K562 (cell line): ENCODE measurements around the gene HPX. TPM values are rescaled to one million over a fixed set of nuclear protein-coding genes. Genes with fewer than 3 reads are reported as not detected.

Experiments used
- ATAC-seq: fragments of 200-7000 bp; cut with Tn5 transposase; 3 replicates; pipeline ENCODE4 v1.9.1; 2020; ENCODE audit warnings: moderate library complexity
- BruUV-seq: library from RNA; stranded (reverse); fragments of 400-500 nt; replicated peaks from 2 replicates; lab custom pipeline; 2021; lab: Mats Ljungman, UMichigan
- CTCF ChIA-PET: fragments of 300-600 bp; formaldehyde crosslinking; extraction: SDS; loops from one replicate; lab custom pipeline; 2021; ENCODE audit warnings: low intra/inter-chr PET ratio; lab: Yijun Ruan, JAX
- POLR2A ChIA-PET: fragments of 300-600, 350-650 bp; sonication (Branson Sonifier 250); formaldehyde crosslinking; extraction: SDS; loops from one replicate; lab custom pipeline; 2021; ENCODE audit warnings: antibody characterized with exemption, inconsistent platforms; lab: Yijun Ruan, JAX
- DNase-seq, 4 experiments: peaks; one replicate each; pipeline versions ENCODE4 v3.0.0 to v3.0.0-alpha.2; 2011 to 2018; ENCODE audit warnings: low spot score in 3 of 4, mixed read lengths in 3 of 4; ENCODE audit errors: extremely low read depth in 1 of 4
- FAIRE-seq: peaks from 2 replicates; lab custom pipeline; 2011; peaks lifted over from hg19 to GRCh38; lab: Jason Lieb, UNC
- H2AFZ ChIP-seq: 2 replicates; pipeline ENCODE4 v1.6.0; 2011; ENCODE audit warnings: low read depth, low read length, control low read depth, inconsistent platforms
- H3K27ac ChIP-seq: fragments of 200-600 bp; 3 replicates; pipeline ENCODE4 v1.8.0; 2011; ENCODE audit warnings: low read depth, mild to moderate bottlenecking, control low read depth, inconsistent platforms, low read length, moderate library complexity, mixed read lengths; ENCODE audit errors: extremely low read depth
- H3K27me3 ChIP-seq, 2 experiments: fragments of 300-600 bp in 1 of 2; 2 replicates in 1 of 2; 3 replicates in 1 of 2; pipeline versions ENCODE4 v1.6.0 to v1.8.0; 2011; ENCODE audit warnings: inconsistent platforms in 2 of 2, low read length in 2 of 2, mild to moderate bottlenecking in 1 of 2, mixed read lengths in 1 of 2, moderate library complexity in 1 of 2; ENCODE audit not compliant: control insufficient read depth in 2 of 2, insufficient read depth in 2 of 2
- H3K36me3 ChIP-seq: fragments of 300-600 bp; 3 replicates; pipeline ENCODE4 v1.8.0; 2011; ENCODE audit warnings: mild to moderate bottlenecking, low read length, inconsistent platforms; ENCODE audit not compliant: control insufficient read depth, insufficient read depth
- H3K4me1 ChIP-seq, 2 experiments: fragments of 200-600 bp in 1 of 2; replicated peaks in 1 of 2; 2 replicates in 1 of 2; 3 replicates in 1 of 2; pipeline versions ENCODE4 v1.5.1 to v1.8.0; 2011; ENCODE audit warnings: inconsistent platforms in 2 of 2, low read length in 2 of 2, mild to moderate bottlenecking in 1 of 2, mixed read lengths in 1 of 2, moderate library complexity in 1 of 2; ENCODE audit not compliant: control insufficient read depth in 2 of 2, insufficient read depth in 2 of 2
- H3K4me2 ChIP-seq: 2 replicates; pipeline ENCODE4 v1.6.1; 2011; ENCODE audit warnings: low read length, control low read depth, inconsistent platforms, mixed read lengths; ENCODE audit not compliant: insufficient read depth
- H3K4me3 ChIP-seq: fragments of 200-600 bp; sonication (generic), shearing (Covaris generic); 2 replicates; pipeline ENCODE4 v1.5.1; 2016; ENCODE audit warnings: control low read depth, inconsistent platforms
- H3K79me2 ChIP-seq: fragments of 200-600 bp; 3 replicates; pipeline ENCODE4 v1.8.0; 2011; ENCODE audit warnings: low read length, inconsistent platforms; ENCODE audit not compliant: control insufficient read depth, insufficient read depth
- H3K9ac ChIP-seq, 2 experiments: 2 replicates each; pipeline versions ENCODE4 v1.6.0 to v1.6.1; 2011; ENCODE audit warnings: low read depth in 2 of 2, low read length in 2 of 2, control low read depth in 1 of 2, inconsistent platforms in 1 of 2, mild to moderate bottlenecking in 1 of 2, mixed read lengths in 1 of 2; ENCODE audit not compliant: insufficient read depth in 1 of 2
- H3K9me1 ChIP-seq: one replicate; pipeline ENCODE4 v1.6.0; 2011; ENCODE audit warnings: inconsistent platforms, mild to moderate bottlenecking, low read length, moderate library complexity; ENCODE audit not compliant: control insufficient read depth, insufficient read depth
- H3K9me3 ChIP-seq: replicated peaks from 2 replicates; pipeline ENCODE4 v1.5.1; 2011; ENCODE audit warnings: low read depth, low read length, inconsistent platforms; ENCODE audit not compliant: control insufficient read depth, insufficient read depth
- H4K20me1 ChIP-seq: replicated peaks from 2 replicates; pipeline ENCODE4 v1.6.1; 2011; ENCODE audit warnings: low read length, inconsistent platforms, mixed read lengths; ENCODE audit not compliant: control insufficient read depth, insufficient read depth
- CHCHD3 ChIP-seq: fragments of 250-450 bp; sonication (Bioruptor Pico); IDR thresholded peaks from 2 replicates; pipeline ENCODE4 v2.1.2; 2022; ENCODE audit warnings: mild to moderate bottlenecking
- ESRRA ChIP-seq: fragments of 450-650 bp; IDR thresholded peaks from 2 replicates; pipeline ENCODE4 v1.6.1; 2014; ENCODE audit warnings: low read depth, mild to moderate bottlenecking, moderate library complexity, borderline replicate concordance
- FOXJ2 ChIP-seq: fragments of 200-800 bp; sonication (Bioruptor generic); IDR thresholded peaks from 2 replicates; pipeline ENCODE4 v1.6.1; 2016; ENCODE audit warnings: missing genetic modification characterization, missing compliant biosample characterization
- HEY1 ChIP-seq: fragments of 250-450 bp; sonication (Bioruptor Pico); IDR thresholded peaks from 2 replicates; pipeline ENCODE4 v1.5.0; 2020; ENCODE audit warnings: mild to moderate bottlenecking, moderate library complexity, borderline replicate concordance
- HOXB6 ChIP-seq: fragments of 250-450 bp; sonication (Bioruptor Pico); IDR thresholded peaks from 2 replicates; pipeline ENCODE4 v1.5.1; 2022; ENCODE audit warnings: mild to moderate bottlenecking, borderline replicate concordance
- POLR3G ChIP-seq: IDR thresholded peaks from 2 replicates; pipeline ENCODE4 v1.6.1; 2011; ENCODE audit not compliant: insufficient read length, insufficient replicate concordance; ENCODE audit errors: extremely low read depth
- THAP12 ChIP-seq: fragments of 250-450 bp; sonication (Bioruptor Pico); IDR thresholded peaks from 2 replicates; pipeline ENCODE4 v1.9.0; 2021; ENCODE audit warnings: mild to moderate bottlenecking, inconsistent platforms
- ZNF253 ChIP-seq: fragments of 250-450 bp; sonication (Bioruptor Pico); conservative IDR thresholded peaks from 2 replicates; pipeline ENCODE4 v1.6.1; 2021; ENCODE audit warnings: mild to moderate bottlenecking
- ZNF263 ChIP-seq: sonication (generic); formaldehyde crosslinking; IDR thresholded peaks from 2 replicates; pipeline ENCODE4 v1.8.0; 2022; ENCODE audit warnings: mild to moderate bottlenecking, missing genetic modification reagents, borderline replicate concordance
- ZNF436 ChIP-seq: fragments of 250-450, 450-650 bp; sonication (Bioruptor Pico); formaldehyde crosslinking; IDR thresholded peaks from 2 replicates; pipeline ENCODE4 v1.7.0; 2020; ENCODE audit warnings: mild to moderate bottlenecking
- ZNF445 ChIP-seq: fragments of 250-450 bp; sonication (Bioruptor Pico); IDR thresholded peaks from 2 replicates; pipeline ENCODE4 v1.4.0; 2020; ENCODE audit warnings: low read depth, mild to moderate bottlenecking, moderate library complexity
- ZNF586 ChIP-seq: fragments of 450-650 bp; formaldehyde crosslinking; conservative IDR thresholded peaks from 2 replicates; pipeline ENCODE4 v1.4.0; 2020; ENCODE audit warnings: mild to moderate bottlenecking, moderate library complexity
- WGBS: fragments of 100-300 bp; shearing (Covaris generic); methylation state at CpG from one replicate; pipeline ENCODE4 v1.1.6; 2016; ENCODE audit warnings: low coverage, mixed read lengths; ENCODE audit not compliant: insufficient coverage; ENCODE audit errors: missing lambda C conversion rate; 5-methylcytosine and 5-hydroxymethylcytosine counted together
- in situ Hi-C: fragments of 300-500 bp; cut with MboI; formaldehyde crosslinking; loops from 4 replicates; pipeline ENCODE4 v1.15.0; 2018; ENCODE audit warnings: inconsistent platforms, mixed read lengths
- intact Hi-C: fragments of 100-400 bp; cut with micrococcal nuclease; formaldehyde crosslinking; loops from 2 replicates; pipeline ENCODE4 v1.14.2; 2022
- polyA plus RNA-seq, 8 experiments: library from polyadenylated mRNA; depleted of rRNA in 4 of 8; stranded (reverse) in 5 of 8; unstranded in 3 of 8; fragments of >200 nt; fragmentation: Nextera tagmentation in 2 of 8; fragmentation: Illumina TruSeq in 1 of 8; extraction: Ambion mirVana in 2 of 8; extraction: Trizol in 1 of 8; gene quantifications; 2 replicates each; pipeline versions ENCODE4 v1.2.1 to v1.2.3, GENCODE V29; 2011 to 2014; ENCODE audit warnings: inconsistent platforms in 1 of 8, missing spikeins in 1 of 8
- total RNA-seq, 7 experiments: library from RNA; depleted of rRNA in 6 of 7; stranded (reverse); fragments of >200 nt in 6 of 7; fragmentation: Illumina TruSeq in 2 of 7; extraction: Trizol in 2 of 7; gene quantifications; 2 replicates each; pipeline versions ENCODE4 v1.2.1 to v1.2.3, GENCODE V29; 2011 to 2021; ENCODE audit warnings: low replicate concordance in 1 of 7
- TF ChIP-seq, protein P1 (sequence below): IDR thresholded peaks from 2 replicates; pipeline ENCODE4 v1.6.1; 2011; ENCODE audit warnings: borderline replicate concordance, low read depth, mild to moderate bottlenecking, moderate library complexity, low read length; ENCODE audit not compliant: insufficient read depth, poor library complexity, severe bottlenecking
- TF ChIP-seq, protein P2 (sequence below): sonication (generic); formaldehyde crosslinking; IDR thresholded peaks from 2 replicates; pipeline ENCODE4 v1.8.1; 2023; ENCODE audit warnings: mild to moderate bottlenecking, missing genetic modification reagents

Gene HPX
- total and polyA plus RNA-seq, 9 of the 15 experiments (the other 6 are each of a cell fraction or from before 2014, with no cell fraction given) = 0.12 to 1.2 (median 0.49) TPM; not detected in 1

GRCh38 chr11:6415797-6416196, 25.0 kb downstream of the HPX start:
- CTCF ChIA-PET = no interaction called here
- ATAC-seq = no peak
- Histone ChIP-seq H3K4me1 (peaks cover 6 to 21% of the 10 kb centered on the region in 2 experiments; a peak in 4 of 5 replicates), H3K9me1 (no peaks in the 10 kb centered on the region), H2AFZ (no peak overlapping the region), H3K27ac (no peak overlapping the region), H3K9ac (no peak overlapping the region), H3K36me3 (no peaks in the 10 kb centered on the region), H3K27me3 (peaks cover 51 to 58% of the 10 kb centered on the region in 2 experiments), H3K4me3 (no peak overlapping the region), H4K20me1 (0 out of 2 replicates have a peak, but pooled peaks cover 3% of the 10 kb centered on the region), H3K79me2 (no peaks in the 10 kb centered on the region), H3K9me3 (no peaks in the 10 kb centered on the region; the same call in 1 of the 2 replicates), H3K4me2 (no peak overlapping the region)
- no peak for DNase-seq
- in situ Hi-C loops = no loop called here
- no peak for FAIRE-seq
- intact Hi-C loops = no loop called here
- WGBS = 5% methylated on average over 5 of the region's 6 CpGs
- BruUV-seq = no TSS peak
- POLR2A ChIA-PET = interaction anchor here (0.7 kb wide), 1 partner anchor 12 kb away, joined by 3 read pairs; no protein-coding TSS in a partner anchor
- TF ChIP-seq, protein P1, sequence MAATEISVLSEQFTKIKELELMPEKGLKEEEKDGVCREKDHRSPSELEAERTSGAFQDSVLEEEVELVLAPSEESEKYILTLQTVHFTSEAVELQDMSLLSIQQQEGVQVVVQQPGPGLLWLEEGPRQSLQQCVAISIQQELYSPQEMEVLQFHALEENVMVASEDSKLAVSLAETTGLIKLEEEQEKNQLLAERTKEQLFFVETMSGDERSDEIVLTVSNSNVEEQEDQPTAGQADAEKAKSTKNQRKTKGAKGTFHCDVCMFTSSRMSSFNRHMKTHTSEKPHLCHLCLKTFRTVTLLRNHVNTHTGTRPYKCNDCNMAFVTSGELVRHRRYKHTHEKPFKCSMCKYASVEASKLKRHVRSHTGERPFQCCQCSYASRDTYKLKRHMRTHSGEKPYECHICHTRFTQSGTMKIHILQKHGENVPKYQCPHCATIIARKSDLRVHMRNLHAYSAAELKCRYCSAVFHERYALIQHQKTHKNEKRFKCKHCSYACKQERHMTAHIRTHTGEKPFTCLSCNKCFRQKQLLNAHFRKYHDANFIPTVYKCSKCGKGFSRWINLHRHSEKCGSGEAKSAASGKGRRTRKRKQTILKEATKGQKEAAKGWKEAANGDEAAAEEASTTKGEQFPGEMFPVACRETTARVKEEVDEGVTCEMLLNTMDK = no peak
- TF ChIP-seq HEY1 (CRISPR knock-in tag) (no peak), CHCHD3 (CRISPR knock-in tag) (no peak), ESRRA (no peak), ZNF445 (no peak), ZNF263 (CRISPR knock-in tag) (no peak), POLR3G (no peak), FOXJ2 (tag) (no peak), THAP12 (CRISPR knock-in tag) (no peak), ZNF436 (CRISPR knock-in tag) (no peak), ZNF253 (CRISPR knock-in tag) (no peak), HOXB6 (no peak), ZNF586 (no peak)
- TF ChIP-seq, protein P2, sequence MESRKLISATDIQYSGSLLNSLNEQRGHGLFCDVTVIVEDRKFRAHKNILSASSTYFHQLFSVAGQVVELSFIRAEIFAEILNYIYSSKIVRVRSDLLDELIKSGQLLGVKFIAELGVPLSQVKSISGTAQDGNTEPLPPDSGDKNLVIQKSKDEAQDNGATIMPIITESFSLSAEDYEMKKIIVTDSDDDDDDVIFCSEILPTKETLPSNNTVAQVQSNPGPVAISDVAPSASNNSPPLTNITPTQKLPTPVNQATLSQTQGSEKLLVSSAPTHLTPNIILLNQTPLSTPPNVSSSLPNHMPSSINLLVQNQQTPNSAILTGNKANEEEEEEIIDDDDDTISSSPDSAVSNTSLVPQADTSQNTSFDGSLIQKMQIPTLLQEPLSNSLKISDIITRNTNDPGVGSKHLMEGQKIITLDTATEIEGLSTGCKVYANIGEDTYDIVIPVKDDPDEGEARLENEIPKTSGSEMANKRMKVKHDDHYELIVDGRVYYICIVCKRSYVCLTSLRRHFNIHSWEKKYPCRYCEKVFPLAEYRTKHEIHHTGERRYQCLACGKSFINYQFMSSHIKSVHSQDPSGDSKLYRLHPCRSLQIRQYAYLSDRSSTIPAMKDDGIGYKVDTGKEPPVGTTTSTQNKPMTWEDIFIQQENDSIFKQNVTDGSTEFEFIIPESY (CRISPR knock-in tag) = no peak
